ENCODE results near the gene SPHK1.
A peak's percentile ranks its signal among the peaks of the same experiment; 100 is the strongest.

SPHK1 gene

DNA sequence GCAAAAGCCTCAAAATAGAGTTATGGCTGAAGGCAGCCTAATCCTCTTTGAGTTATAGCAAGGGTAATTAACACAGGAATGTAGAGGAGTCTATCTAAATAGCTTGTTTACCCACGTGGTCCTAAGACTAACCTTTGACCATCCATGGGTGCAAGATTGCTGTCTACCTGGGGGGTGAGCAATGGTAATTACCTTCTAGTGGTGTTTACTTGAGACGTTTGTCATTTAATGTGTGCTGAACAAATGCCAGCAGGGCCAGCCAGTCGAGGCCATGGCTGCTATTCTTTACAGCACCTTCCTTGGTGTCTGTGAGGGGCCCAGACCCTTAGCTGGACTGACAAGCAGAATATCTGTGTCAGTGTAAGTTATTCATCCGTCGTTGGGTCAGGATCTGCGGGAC lies 16.8 kb upstream of the SPHK1 start:
- Histone ChIP-seq H3K36me3 (ENCODE audit: control insufficient read depth, insufficient read depth, low read length) (no peaks in the 10 kb centered on the region), H3K4me3 (replicated peaks; ENCODE audit: low read depth, low read length) (no peak overlapping the region), H3K27me3 (replicated peaks; ENCODE audit: control insufficient read depth, insufficient read depth, low read length) (no peaks in the 10 kb centered on the region)
- DNase-seq (ENCODE audit: extremely low read depth, insufficient read length): no peak
- TF ChIP-seq, protein P1, sequence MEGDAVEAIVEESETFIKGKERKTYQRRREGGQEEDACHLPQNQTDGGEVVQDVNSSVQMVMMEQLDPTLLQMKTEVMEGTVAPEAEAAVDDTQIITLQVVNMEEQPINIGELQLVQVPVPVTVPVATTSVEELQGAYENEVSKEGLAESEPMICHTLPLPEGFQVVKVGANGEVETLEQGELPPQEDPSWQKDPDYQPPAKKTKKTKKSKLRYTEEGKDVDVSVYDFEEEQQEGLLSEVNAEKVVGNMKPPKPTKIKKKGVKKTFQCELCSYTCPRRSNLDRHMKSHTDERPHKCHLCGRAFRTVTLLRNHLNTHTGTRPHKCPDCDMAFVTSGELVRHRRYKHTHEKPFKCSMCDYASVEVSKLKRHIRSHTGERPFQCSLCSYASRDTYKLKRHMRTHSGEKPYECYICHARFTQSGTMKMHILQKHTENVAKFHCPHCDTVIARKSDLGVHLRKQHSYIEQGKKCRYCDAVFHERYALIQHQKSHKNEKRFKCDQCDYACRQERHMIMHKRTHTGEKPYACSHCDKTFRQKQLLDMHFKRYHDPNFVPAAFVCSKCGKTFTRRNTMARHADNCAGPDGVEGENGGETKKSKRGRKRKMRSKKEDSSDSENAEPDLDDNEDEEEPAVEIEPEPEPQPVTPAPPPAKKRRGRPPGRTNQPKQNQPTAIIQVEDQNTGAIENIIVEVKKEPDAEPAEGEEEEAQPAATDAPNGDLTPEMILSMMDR (IDR thresholded peaks at IDR 0.05; ENCODE audit: insufficient read depth, low read length, poor library complexity, severe bottlenecking): no peak

DNA sequence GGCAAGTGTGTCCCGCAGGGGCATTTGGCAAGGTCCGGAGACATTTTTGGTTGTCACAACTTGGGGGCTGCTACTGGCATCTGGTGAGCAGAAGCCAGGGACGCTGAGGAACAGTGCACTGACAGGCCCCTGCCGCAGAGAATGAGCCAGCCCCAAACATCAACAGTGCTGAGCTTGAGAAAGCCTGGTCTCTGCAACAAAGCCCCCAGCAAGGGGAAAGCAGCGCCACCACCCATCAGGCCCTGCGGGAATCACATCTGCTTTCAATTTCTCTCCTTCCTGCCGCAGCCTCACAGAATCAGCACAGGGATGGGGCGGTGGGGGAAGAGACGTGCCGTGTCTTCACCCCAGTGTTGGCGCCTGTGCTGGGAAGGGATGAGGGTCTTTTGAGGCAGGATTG lies 15.9 kb upstream of the SPHK1 start:
- no peaks in the 10 kb centered on the region for H3K36me3 ChIP-seq (ENCODE audit: control insufficient read depth, insufficient read depth, low read length)
- TF ChIP-seq, protein P1 (IDR thresholded peaks at IDR 0.05; ENCODE audit: insufficient read depth, low read length, poor library complexity, severe bottlenecking): no peak
- no peaks in the 10 kb centered on the region for H3K27me3 ChIP-seq (replicated peaks; ENCODE audit: control insufficient read depth, insufficient read depth, low read length)
- H3K4me3 ChIP-seq (replicated peaks; ENCODE audit: low read depth, low read length): no peak overlapping the region
- DNase-seq (ENCODE audit: extremely low read depth, insufficient read length): no peak

DNA sequence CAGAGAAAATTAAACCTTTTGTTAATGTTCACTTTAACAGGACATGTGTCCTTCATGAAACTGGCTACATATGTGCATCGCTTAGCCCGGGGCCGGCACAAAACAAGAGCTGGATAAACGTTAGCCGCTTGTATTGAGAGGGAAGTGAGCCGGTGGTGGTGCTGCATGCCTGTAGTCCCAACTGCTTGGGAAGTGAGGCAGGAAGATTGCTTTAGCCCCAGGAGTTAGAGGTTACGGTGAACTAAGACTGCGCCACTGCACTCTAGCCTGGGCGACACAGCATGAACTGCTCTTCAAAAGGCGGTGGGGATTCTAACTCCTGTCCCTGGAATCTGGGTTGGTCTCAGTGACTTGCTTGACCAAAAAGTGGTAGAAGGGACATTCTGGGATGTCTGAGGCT lies 15.0 kb upstream of the SPHK1 start:
- DNase-seq (ENCODE audit: extremely low read depth, insufficient read length): no peak
- Histone ChIP-seq H3K36me3 (ENCODE audit: control insufficient read depth, insufficient read depth, low read length) (no peaks in the 10 kb centered on the region), H3K27me3 (replicated peaks; ENCODE audit: control insufficient read depth, insufficient read depth, low read length) (no peaks in the 10 kb centered on the region), H3K4me3 (replicated peaks; ENCODE audit: low read depth, low read length) (no peak overlapping the region)
- TF ChIP-seq, protein P1 (IDR thresholded peaks at IDR 0.05; ENCODE audit: insufficient read depth, low read length, poor library complexity, severe bottlenecking): no peak

DNA sequence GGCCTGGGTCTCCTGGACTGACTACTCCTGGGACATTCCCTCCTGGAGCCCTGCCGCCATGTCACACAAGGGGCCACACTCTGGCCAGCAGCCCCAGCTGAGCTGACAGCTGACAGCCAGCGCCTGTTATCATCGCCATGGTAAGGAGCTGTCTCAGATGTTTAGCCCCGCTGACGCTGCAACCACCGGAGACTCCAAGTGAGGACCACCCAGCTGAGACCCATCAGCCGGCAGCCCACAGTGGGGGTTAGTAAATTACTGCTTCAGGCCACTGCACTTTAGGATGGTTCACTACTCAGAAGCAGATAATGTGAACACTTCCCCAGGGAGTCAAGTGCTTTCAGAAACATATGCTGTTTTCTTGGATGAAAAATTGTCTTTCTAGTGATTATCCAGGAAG lies 14.6 kb upstream of the SPHK1 start:
- Histone ChIP-seq H3K36me3 (ENCODE audit: control insufficient read depth, insufficient read depth, low read length) (no peaks in the 10 kb centered on the region), H3K27me3 (replicated peaks; ENCODE audit: control insufficient read depth, insufficient read depth, low read length) (no peaks in the 10 kb centered on the region), H3K4me3 (replicated peaks; ENCODE audit: low read depth, low read length) (no peak overlapping the region)
- TF ChIP-seq, protein P1 (IDR thresholded peaks at IDR 0.05; ENCODE audit: insufficient read depth, low read length, poor library complexity, severe bottlenecking): no peak
- DNase-seq (ENCODE audit: extremely low read depth, insufficient read length): no peak

DNA sequence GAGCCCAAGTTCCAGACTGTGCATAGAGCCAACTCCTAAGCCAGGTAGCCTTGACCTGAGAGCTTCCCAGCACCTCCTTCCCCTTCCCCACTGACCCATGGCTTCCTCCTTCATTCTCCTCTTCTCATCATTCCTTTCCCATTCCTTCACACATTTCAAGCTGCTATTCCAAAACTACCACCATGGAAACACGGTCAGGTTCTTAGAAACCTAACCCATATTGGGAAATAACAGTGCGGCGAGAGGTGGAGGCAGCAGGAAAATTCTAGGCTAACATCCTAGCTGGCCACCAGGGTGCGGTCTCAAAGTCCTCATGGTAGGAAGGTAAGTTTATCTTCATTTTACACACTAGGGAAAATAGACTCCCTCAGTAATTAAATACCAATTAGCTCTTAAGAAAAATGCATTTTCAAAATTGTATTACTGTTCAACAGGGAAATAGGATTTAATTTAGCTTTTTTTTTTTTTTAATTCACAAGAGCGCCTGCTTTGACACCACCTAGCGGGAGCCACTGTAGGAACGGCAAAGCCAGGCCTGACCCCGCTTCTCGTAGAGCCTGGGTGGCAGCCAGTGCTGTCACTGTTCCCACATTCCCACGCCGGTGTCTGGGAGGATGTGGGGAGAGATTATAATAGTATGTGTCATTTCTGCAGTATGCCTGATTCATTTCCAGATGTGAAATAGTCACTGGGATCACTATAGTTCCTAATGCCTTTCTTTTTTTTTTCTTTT lies 14.0 kb upstream of the SPHK1 start:
- no peaks in the 10 kb centered on the region for H3K36me3 ChIP-seq (ENCODE audit: control insufficient read depth, insufficient read depth, low read length)
- TF ChIP-seq, protein P1 (IDR thresholded peaks at IDR 0.05; ENCODE audit: insufficient read depth, low read length, poor library complexity, severe bottlenecking): peak; percentile 53
- H3K4me3 ChIP-seq (replicated peaks; ENCODE audit: low read depth, low read length): no peak overlapping the region
- no peak for DNase-seq (ENCODE audit: extremely low read depth, insufficient read length)
- no peaks in the 10 kb centered on the region; the same call in 1 of the 2 replicates for H3K27me3 ChIP-seq (replicated peaks; ENCODE audit: control insufficient read depth, insufficient read depth, low read length)
